MM.1S (cell line): ENCODE results near the gene UMOD.

Experiments used
- DNase-seq: peaks from one replicate; pipeline ENCODE4 v3.0.0-alpha.2; 2015
- H2AFZ ChIP-seq: fragments of 300-600 bp; sonication (generic); 2 replicates; pipeline ENCODE4 v1.6.0; 2016; ENCODE audit warnings: antibody characterized with exemption, low read length
- H3F3A ChIP-seq: fragments of 300-600 bp; sonication (generic); 2 replicates; pipeline ENCODE4 v1.6.1; 2016; ENCODE audit warnings: mild to moderate bottlenecking, antibody characterized with exemption, low read length, moderate library complexity, mixed read lengths; ENCODE audit not compliant: insufficient read depth
- H3K27ac ChIP-seq: fragments of 300-600 bp; sonication (generic); 2 replicates; pipeline ENCODE4 v1.5.1; 2016; ENCODE audit warnings: mild to moderate bottlenecking, low read length
- H3K27me3 ChIP-seq: fragments of 300-600 bp; sonication (generic); replicated peaks from 2 replicates; pipeline ENCODE4 v1.6.0; 2016; ENCODE audit warnings: low read length; ENCODE audit not compliant: insufficient read depth
- H3K36me3 ChIP-seq: fragments of 300-600 bp; sonication (generic); replicated peaks from 2 replicates; pipeline ENCODE4 v1.6.1; 2016; ENCODE audit warnings: mild to moderate bottlenecking, low read length, mixed read lengths; ENCODE audit not compliant: insufficient read depth
- H3K4me1 ChIP-seq: fragments of 300-600 bp; sonication (generic); 2 replicates; pipeline ENCODE4 v1.6.1; 2016; ENCODE audit warnings: low read length, mixed read lengths
- H3K4me2 ChIP-seq: fragments of 300-600 bp; sonication (generic); 2 replicates; pipeline ENCODE4 v1.6.0; 2016; ENCODE audit warnings: low read depth, low read length
- H3K4me3 ChIP-seq: fragments of 300-600 bp; sonication (generic); 2 replicates; pipeline ENCODE4 v1.5.1; 2016; ENCODE audit warnings: low read length, mixed read lengths
- H3K79me2 ChIP-seq: fragments of 300-600 bp; sonication (generic); 2 replicates; pipeline ENCODE4 v1.6.1; 2016; ENCODE audit warnings: mixed run types, low read length, mixed read lengths
- H3K9ac ChIP-seq: fragments of 300-600 bp; sonication (generic); 2 replicates; pipeline ENCODE4 v1.6.1; 2016; ENCODE audit warnings: low read length, mixed read lengths
- H3K9me2 ChIP-seq: fragments of 300-600 bp; sonication (generic); replicated peaks from 2 replicates; pipeline ENCODE4 v1.6.1; 2016; ENCODE audit warnings: mild to moderate bottlenecking, low read length, mixed read lengths; ENCODE audit not compliant: insufficient read depth
- H3K9me3 ChIP-seq: fragments of 300-600 bp; sonication (generic); replicated peaks from 2 replicates; pipeline ENCODE4 v1.6.1; 2016; ENCODE audit warnings: mild to moderate bottlenecking, low read length, mixed read lengths; ENCODE audit not compliant: insufficient read depth
- H4K20me1 ChIP-seq: fragments of 300-600 bp; sonication (generic); 2 replicates; pipeline ENCODE4 v1.6.1; 2016; ENCODE audit warnings: mild to moderate bottlenecking, low read length, moderate library complexity, mixed read lengths; ENCODE audit not compliant: insufficient read depth
- CTCF ChIP-seq: fragments of 300-600 bp; sonication (generic); IDR thresholded peaks from 2 replicates; pipeline ENCODE4 v1.5.1; 2016; ENCODE audit warnings: antibody characterized with exemption, low read length, mixed read lengths
- EZH2 ChIP-seq: fragments of 300-600 bp; sonication (generic); optimal IDR thresholded peaks from 2 replicates; pipeline ENCODE3; 2017; ENCODE audit warnings: low read depth, mild to moderate bottlenecking, antibody characterized with exemption, low read length, mixed read lengths
- EZH2phosphoT487 ChIP-seq: fragments of 300-600 bp; sonication (generic); IDR thresholded peaks from 2 replicates; pipeline ENCODE4 v1.6.1; 2018; ENCODE audit warnings: antibody characterized with exemption, low read length

UMOD gene

GRCh38 chr16:20396846-20397467 lies 44.4 kb upstream of the UMOD start:
- H4K20me1 ChIP-seq: no peaks in the 10 kb centered on the region
- no peak overlapping the region for H2AFZ ChIP-seq
- TF ChIP-seq CTCF (no peak), EZH2phosphoT487 (no peak), EZH2 (no peak)
- H3K4me3 ChIP-seq: no peak overlapping the region
- H3K9me3 ChIP-seq: no peaks in the 10 kb centered on the region
- no peaks in the 10 kb centered on the region for H3K36me3 ChIP-seq
- DNase-seq: no peak
- H3K79me2 ChIP-seq: no peaks in the 10 kb centered on the region
- H3K27me3 ChIP-seq: no peaks in the 10 kb centered on the region
- H3F3A ChIP-seq: no peaks in the 10 kb centered on the region
- no peaks in the 10 kb centered on the region for H3K4me1 ChIP-seq
- H3K9ac ChIP-seq: no peak overlapping the region
- H3K4me2 ChIP-seq: no peak overlapping the region
- no peak overlapping the region for H3K27ac ChIP-seq
- H3K9me2 ChIP-seq: no peaks in the 10 kb centered on the region

GRCh38 chr16:20395946-20396345 lies 43.4 kb upstream of the UMOD start:
- Histone ChIP-seq H2AFZ (no peak overlapping the region), H3K4me2 (no peak overlapping the region), H3K4me3 (no peak overlapping the region), H3K27me3 (no peaks in the 10 kb centered on the region), H4K20me1 (no peaks in the 10 kb centered on the region), H3K9ac (no peak overlapping the region), H3F3A (no peaks in the 10 kb centered on the region), H3K4me1 (no peaks in the 10 kb centered on the region), H3K27ac (no peak overlapping the region), H3K79me2 (no peaks in the 10 kb centered on the region), H3K9me3 (no peaks in the 10 kb centered on the region), H3K9me2 (no peaks in the 10 kb centered on the region), H3K36me3 (no peaks in the 10 kb centered on the region)
- TF ChIP-seq CTCF: no peak
- TF ChIP-seq EZH2phosphoT487: no peak
- no peak for TF ChIP-seq EZH2
- no peak for DNase-seq

- Histone ChIP-seq H4K20me1 (no peaks in the 10 kb centered on the region), H3K9me3 (no peaks in the 10 kb centered on the region), H3K27ac (no peak overlapping the region), H3K9me2 (no peaks in the 10 kb centered on the region), H3K4me2 (no peak overlapping the region), H3F3A (no peaks in the 10 kb centered on the region), H3K79me2 (no peaks in the 10 kb centered on the region), H3K4me3 (no peak overlapping the region), H2AFZ (no peak overlapping the region), H3K27me3 (no peaks in the 10 kb centered on the region), H3K9ac (no peak overlapping the region), H3K4me1 (no peaks in the 10 kb centered on the region), H3K36me3 (no peaks in the 10 kb centered on the region)
- TF ChIP-seq CTCF: no peak
- TF ChIP-seq EZH2phosphoT487: no peak
- no peak for TF ChIP-seq EZH2
- DNase-seq: no peak
These were observed 41.5 kb upstream of the UMOD start for GRCh38 chr16:20393801-20394577.
